PC-3 (cell line): ENCODE results near the gene SLC4A9. TPM values are rescaled to one million over a fixed set of nuclear protein-coding genes. Genes with fewer than 3 reads are reported as not detected.
A peak's percentile ranks its signal among the peaks of the same experiment; 100 is the strongest.

Experiments used
- ATAC-seq: fragments of 200-7000 bp; cut with Tn5 transposase; 2 replicates; pipeline ENCODE4 v1.9.1; 2020; ENCODE audit warnings: mild to moderate bottlenecking, moderate library complexity
- BruUV-seq: library from RNA; stranded (reverse); fragments of 400-500 nt; replicated peaks from 2 replicates; lab custom pipeline; 2021; lab: Mats Ljungman, UMichigan
- CTCF ChIA-PET: fragments of 300-600 bp; sonication (Branson Sonifier 250); formaldehyde crosslinking; loops from one replicate; lab custom pipeline; 2022; ENCODE audit warnings: antibody characterized with exemption; lab: Charles Lee
- POLR2A ChIA-PET: fragments of 300-600 bp; sonication (Branson Sonifier 250); formaldehyde crosslinking; loops from one replicate; lab custom pipeline; 2022; ENCODE audit warnings: antibody characterized with exemption; ENCODE audit not compliant: unreplicated experiment; lab: Charles Lee
- DNase-seq: peaks from one replicate; pipeline ENCODE4 v3.0.0-alpha.2; 2015
- H2AFZ ChIP-seq: fragments of 300-600 bp; sonication (generic); 2 replicates; pipeline ENCODE4 v1.6.0; 2016; ENCODE audit warnings: antibody characterized with exemption, low read length
- H3F3A ChIP-seq: fragments of 300-600 bp; sonication (generic); one replicate; pipeline ENCODE4 v1.6.0; 2017; ENCODE audit warnings: antibody characterized with exemption, low read length, control low read depth, mild to moderate bottlenecking; ENCODE audit not compliant: unreplicated experiment
- H3K27ac ChIP-seq: fragments of 300-600 bp; sonication (generic); 2 replicates; pipeline ENCODE4 v1.5.1; 2016; ENCODE audit warnings: mild to moderate bottlenecking, low read length
- H3K27me3 ChIP-seq: fragments of 300-600 bp; sonication (generic); 2 replicates; pipeline ENCODE4 v1.6.1; 2016; ENCODE audit warnings: low read length, mixed read lengths
- H3K36me3 ChIP-seq: fragments of 300-600 bp; sonication (generic); 2 replicates; pipeline ENCODE4 v1.6.1; 2016; ENCODE audit warnings: low read depth, mixed run types, low read length, mixed read lengths
- H3K4me1 ChIP-seq: fragments of 300-600 bp; sonication (generic); 2 replicates; pipeline ENCODE4 v1.5.1; 2016; ENCODE audit warnings: low read length; ENCODE audit not compliant: insufficient read depth
- H3K4me2 ChIP-seq: fragments of 300-600 bp; sonication (generic); 2 replicates; pipeline ENCODE4 v1.6.0; 2016; ENCODE audit warnings: low read length
- H3K4me3 ChIP-seq: fragments of 300-600 bp; sonication (generic); 2 replicates; pipeline ENCODE4 v1.5.1; 2016; ENCODE audit warnings: mild to moderate bottlenecking, low read length, mixed read lengths
- H3K79me2 ChIP-seq: fragments of 300-600 bp; sonication (generic); 2 replicates; pipeline ENCODE4 v1.6.1; 2017; ENCODE audit warnings: low read length, mixed read lengths
- H3K9ac ChIP-seq: fragments of 300-600 bp; sonication (generic); 2 replicates; pipeline ENCODE4 v1.6.0; 2016; ENCODE audit warnings: mild to moderate bottlenecking, low read length
- H3K9me2 ChIP-seq: fragments of 300-600 bp; sonication (generic); replicated peaks from 2 replicates; pipeline ENCODE4 v1.6.1; 2016; ENCODE audit warnings: mixed run types, low read length, mixed read lengths
- H3K9me3 ChIP-seq: fragments of 300-600 bp; sonication (generic); 2 replicates; pipeline ENCODE4 v1.6.1; 2016; ENCODE audit warnings: low read length, mixed read lengths
- H4K20me1 ChIP-seq: fragments of 300-600 bp; sonication (generic); 2 replicates; pipeline ENCODE4 v1.6.1; 2016; ENCODE audit warnings: low read length, mixed read lengths
- EZH2 ChIP-seq: fragments of 300-600 bp; sonication (generic); IDR thresholded peaks from one replicate; pipeline ENCODE4 v1.6.1; 2017; ENCODE audit warnings: antibody characterized with exemption, mild to moderate bottlenecking, low read length; ENCODE audit not compliant: unreplicated experiment
- EZH2phosphoT487 ChIP-seq: fragments of 300-600 bp; sonication (generic); IDR thresholded peaks from 2 replicates; pipeline ENCODE4 v1.6.1; 2018; ENCODE audit warnings: mild to moderate bottlenecking, antibody characterized with exemption, low read length, borderline replicate concordance
- intact Hi-C: fragments of 100-400 bp; cut with micrococcal nuclease; formaldehyde crosslinking; loops from 2 replicates; pipeline ENCODE4 v1.9.0; 2023
- total RNA-seq: library from RNA; depleted of rRNA; stranded (reverse); fragments of >200 nt; gene quantifications from 2 replicates; pipeline ENCODE4 v1.2.3, GENCODE V29; 2014
- TF ChIP-seq, protein P1 (sequence below): fragments of 300-600 bp; sonication (generic); conservative IDR thresholded peaks from 2 replicates; pipeline ENCODE4 v1.5.1; 2017; ENCODE audit warnings: antibody characterized with exemption, low read depth, mild to moderate bottlenecking, low read length

SLC4A9 gene
- total RNA-seq, 1 experiment from 2014 or later = 0.29 TPM

DNA sequence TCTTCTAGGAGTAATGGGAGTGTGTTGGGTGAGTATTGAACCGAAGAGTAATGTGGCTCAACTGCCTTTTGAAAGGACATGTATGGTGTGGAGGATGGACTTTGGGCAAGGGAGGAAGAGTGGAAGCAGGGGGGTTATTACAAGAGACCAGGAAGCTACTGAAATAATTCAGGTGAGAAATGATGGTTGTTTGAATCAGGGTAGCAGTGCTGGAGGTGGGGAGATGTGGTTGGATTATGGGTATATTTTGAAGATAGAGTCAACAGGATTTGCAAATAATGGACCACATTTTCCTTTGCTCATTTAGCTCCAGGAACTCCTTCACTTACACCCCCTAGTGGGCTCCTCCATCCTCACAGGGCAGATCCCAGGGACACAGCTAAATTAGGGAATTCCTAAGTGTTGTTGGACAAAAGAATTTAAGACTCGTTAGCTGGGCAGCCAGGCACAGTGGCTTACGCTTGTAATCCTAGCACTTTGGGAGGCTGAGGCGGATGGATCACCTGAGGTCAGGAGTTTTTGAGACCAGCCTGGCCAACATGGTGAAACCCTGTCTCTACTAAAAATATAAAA lies 1.2 kb upstream of the SLC4A9 start:
- H3K9me3 ChIP-seq = no peaks in the 10 kb centered on the region

DNA sequence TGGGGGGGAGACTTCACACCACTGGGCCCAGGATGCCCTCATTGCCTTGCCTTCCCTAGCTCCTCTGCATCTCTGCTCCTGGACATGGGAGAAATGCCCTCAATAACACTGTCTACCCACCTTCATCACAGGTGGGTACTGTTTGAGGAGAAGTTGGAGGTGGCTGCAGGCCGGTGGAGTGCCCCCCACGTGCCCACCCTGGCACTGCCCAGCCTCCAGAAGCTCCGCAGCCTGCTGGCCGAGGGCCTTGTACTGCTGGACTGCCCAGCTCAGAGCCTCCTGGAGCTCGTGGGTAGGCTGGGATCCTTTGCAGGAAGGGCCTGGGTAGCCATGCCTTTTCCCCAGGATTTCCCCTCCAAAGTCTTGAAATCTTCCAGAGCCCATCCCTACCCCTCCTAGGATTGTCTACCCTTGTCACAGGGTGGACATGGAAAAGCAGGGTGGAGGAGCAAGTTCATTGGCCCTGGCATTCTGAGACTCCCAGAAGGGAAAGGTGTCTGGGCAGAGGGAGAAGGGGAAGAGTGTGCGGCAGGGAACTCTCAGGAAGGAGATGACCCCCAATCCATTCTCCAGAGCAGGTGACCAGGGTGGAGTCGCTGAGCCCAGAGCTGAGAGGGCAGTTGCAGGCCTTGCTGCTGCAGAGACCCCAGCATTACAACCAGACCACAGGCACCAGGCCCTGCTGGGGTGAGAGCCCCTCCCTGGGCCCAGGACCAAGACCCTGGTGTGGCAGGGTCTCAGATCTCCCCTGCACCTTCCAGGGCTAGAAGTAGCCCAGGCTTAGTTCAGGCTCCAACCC lies 886 bp downstream of the SLC4A9 start:
- no peaks in the 10 kb centered on the region for H3K36me3 ChIP-seq
- no peaks in the 10 kb centered on the region for H3K9me3 ChIP-seq
- H3K4me2 ChIP-seq = no peak overlapping the region
- no peaks in the 10 kb centered on the region for H3K27me3 ChIP-seq
- no TSS peak for BruUV-seq
- no peak overlapping the region for H3K27ac ChIP-seq
- H3F3A ChIP-seq = peaks cover 4% of the 10 kb centered on the region
- H2AFZ ChIP-seq = no peak overlapping the region
- no peak for TF ChIP-seq EZH2
- TF ChIP-seq, protein P1, sequence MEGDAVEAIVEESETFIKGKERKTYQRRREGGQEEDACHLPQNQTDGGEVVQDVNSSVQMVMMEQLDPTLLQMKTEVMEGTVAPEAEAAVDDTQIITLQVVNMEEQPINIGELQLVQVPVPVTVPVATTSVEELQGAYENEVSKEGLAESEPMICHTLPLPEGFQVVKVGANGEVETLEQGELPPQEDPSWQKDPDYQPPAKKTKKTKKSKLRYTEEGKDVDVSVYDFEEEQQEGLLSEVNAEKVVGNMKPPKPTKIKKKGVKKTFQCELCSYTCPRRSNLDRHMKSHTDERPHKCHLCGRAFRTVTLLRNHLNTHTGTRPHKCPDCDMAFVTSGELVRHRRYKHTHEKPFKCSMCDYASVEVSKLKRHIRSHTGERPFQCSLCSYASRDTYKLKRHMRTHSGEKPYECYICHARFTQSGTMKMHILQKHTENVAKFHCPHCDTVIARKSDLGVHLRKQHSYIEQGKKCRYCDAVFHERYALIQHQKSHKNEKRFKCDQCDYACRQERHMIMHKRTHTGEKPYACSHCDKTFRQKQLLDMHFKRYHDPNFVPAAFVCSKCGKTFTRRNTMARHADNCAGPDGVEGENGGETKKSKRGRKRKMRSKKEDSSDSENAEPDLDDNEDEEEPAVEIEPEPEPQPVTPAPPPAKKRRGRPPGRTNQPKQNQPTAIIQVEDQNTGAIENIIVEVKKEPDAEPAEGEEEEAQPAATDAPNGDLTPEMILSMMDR = no peak
- TF ChIP-seq EZH2phosphoT487 = no peak
- no peaks in the 10 kb centered on the region for H3K79me2 ChIP-seq
- CTCF ChIA-PET = interaction anchor here (0.6 to 0.7 kb wide), 3 partner anchors 49 to 186 kb away, joined by 3 to 6 read pairs (median 5); partner anchors contain the start of gene EIF4EBP3
- H4K20me1 ChIP-seq = no peaks in the 10 kb centered on the region
- H3K9ac ChIP-seq = no peak overlapping the region
- H3K4me1 ChIP-seq = peaks cover 8% of the 10 kb centered on the region
- H3K9me2 ChIP-seq = no peaks in the 10 kb centered on the region
- ATAC-seq (no peak), DNase-seq (no peak)
- intact Hi-C loops = no loop called here
- H3K4me3 ChIP-seq = no peak overlapping the region
- POLR2A ChIA-PET = interaction anchor here (0.6 kb wide), 1 partner anchor 121 kb away, joined by 3 read pairs; no protein-coding TSS in a partner anchor

More for the DNA sequence above, 1.2 kb upstream of the SLC4A9 start:
- no peaks in the 10 kb centered on the region for H3K79me2 ChIP-seq
- H3K9me2 ChIP-seq = no peaks in the 10 kb centered on the region
- DNase-seq (peak; percentile 64), ATAC-seq (no peak)
- H3K4me3 ChIP-seq = no peak overlapping the region
- H3K36me3 ChIP-seq = no peaks in the 10 kb centered on the region
- no peak overlapping the region for H3K9ac ChIP-seq
- no peaks in the 10 kb centered on the region for H3K27me3 ChIP-seq
- peaks cover 4% of the 10 kb centered on the region for H3F3A ChIP-seq
- H4K20me1 ChIP-seq = no peaks in the 10 kb centered on the region
- ChIA-PET CTCF (interaction anchor here (0.5 to 1.8 kb wide), 8 partner anchors 13 to 361 kb away, joined by 3 to 15 read pairs (median 5); partner anchors contain the start of gene HBEGF), POLR2A (interaction anchor here (0.5 to 0.6 kb wide), 2 partner anchors 361 to 687 kb away, joined by 3 to 4 read pairs; no protein-coding TSS in a partner anchor)
- no peaks in the 10 kb centered on the region; the same call in 1 of the 2 replicates for H3K4me1 ChIP-seq
- BruUV-seq = no TSS peak
- no peak overlapping the region for H3K4me2 ChIP-seq
- no peak for TF ChIP-seq EZH2
- TF ChIP-seq, protein P1 = peak; percentile 68
- intact Hi-C loops = loop anchor here (5.0 kb wide), 2 partner anchors 192 to 363 kb away; no protein-coding TSS in a partner anchor
- no peak overlapping the region for H3K27ac ChIP-seq
- peak overlapping the region; percentile 5; the same call in 1 of the 2 replicates for H2AFZ ChIP-seq
